Measurements from ENCODE around the gene RPL12.

RPL12 gene

GRCh38 chr9:127450830-127451607, at the start of gene RPL12, which contains the start of gene LRSAM1:
TSS of gene RPL12 (minus strand) at chr9:127451406. CDS start at chr9:127451317, 89 bp downstream.
TSS of gene LRSAM1 (plus strand) at chr9:127451510. CDS start at chr9:127454528, 3,018 bp downstream.
- peak; percentile 87 to 88 for DNase-seq

GRCh38 chr9:127500862-127501261, 49.7 kb upstream of the RPL12 start:
- no peak for DNase-seq

GRCh38 chr9:127500399-127500798, 49.2 kb upstream of the RPL12 start:
- DNase-seq, result no peak

DNA sequence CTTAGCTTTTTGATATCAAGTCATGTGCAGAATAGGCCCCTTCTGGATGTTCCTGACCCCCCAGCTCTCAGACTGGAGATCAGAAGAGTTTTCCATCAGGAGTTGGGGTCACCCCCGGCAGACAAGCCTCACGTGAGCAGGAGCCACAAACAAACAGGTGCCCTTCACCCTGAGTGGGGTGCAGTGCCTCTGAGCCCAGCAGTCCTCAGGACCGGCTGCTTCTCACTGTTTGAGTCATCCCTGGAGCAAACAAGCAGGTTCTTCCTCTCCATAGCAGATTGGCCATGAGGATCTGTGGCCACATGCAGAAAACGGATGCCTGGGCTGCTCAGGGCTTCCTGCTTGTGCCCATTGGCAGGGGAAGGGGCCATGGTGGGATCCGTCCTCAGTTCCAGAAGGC, 47.1 kb upstream of the RPL12 start:
- no peak for DNase-seq

GRCh38 chr9:127497656-127498290, 46.6 kb upstream of the RPL12 start:
- DNase-seq, result no peak

DNA sequence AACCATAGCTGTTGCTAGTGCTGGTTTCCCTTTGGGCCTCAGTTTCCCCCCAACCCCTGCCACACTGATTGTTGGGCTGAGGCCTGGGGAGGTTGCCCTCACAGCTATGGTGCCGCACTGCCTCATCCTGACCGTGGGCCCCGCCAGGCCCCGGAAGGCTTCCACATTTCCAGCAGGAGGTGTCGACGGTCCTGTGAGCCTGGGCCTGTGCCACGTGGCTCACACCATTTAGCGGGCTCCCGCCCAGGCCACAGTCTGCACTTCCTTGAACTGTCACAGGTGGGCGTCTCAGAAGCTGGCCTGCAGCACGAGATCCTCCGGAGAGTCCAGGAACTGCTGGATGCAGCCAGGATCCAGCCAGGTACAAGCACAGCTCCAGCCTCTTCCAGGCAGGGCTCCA, 45.8 kb upstream of the RPL12 start:
- no peak for DNase-seq

DNA sequence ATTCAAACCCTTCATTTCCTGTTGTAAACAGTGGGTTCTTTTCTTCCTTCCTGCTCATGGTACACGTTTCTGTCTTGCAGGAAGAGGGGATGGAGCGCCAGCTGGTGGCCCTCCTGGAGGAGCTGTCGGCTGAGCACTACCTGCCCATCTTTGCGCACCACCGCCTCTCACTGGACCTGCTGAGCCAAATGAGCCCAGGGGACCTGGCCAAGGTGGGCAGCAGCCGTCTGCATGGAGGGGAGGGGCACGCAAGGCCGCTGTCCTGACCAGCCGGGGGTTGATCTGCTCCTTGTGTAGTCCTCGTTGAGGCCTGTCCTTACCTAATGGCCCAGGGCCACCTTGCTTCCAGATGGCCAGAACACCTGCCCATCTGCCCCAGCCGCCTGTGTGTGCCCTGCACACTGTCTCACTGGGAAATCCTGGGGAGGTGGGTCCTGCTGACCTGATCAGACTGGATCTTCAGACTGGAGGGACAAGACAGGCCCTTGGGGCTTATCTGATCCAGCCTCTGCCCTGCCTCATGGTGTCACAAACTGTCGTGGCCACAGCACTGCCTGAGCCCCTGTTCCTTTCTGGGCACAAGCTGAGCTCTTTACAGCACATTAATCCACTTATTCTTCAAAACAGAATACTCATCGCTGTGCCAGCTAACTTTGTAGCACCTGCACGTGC, 44.8 kb upstream of the RPL12 start:
- DNase-seq, result no peak

GRCh38 chr9:127494304-127494702, 43.1 kb upstream of the RPL12 start:
- no peak for DNase-seq

DNA sequence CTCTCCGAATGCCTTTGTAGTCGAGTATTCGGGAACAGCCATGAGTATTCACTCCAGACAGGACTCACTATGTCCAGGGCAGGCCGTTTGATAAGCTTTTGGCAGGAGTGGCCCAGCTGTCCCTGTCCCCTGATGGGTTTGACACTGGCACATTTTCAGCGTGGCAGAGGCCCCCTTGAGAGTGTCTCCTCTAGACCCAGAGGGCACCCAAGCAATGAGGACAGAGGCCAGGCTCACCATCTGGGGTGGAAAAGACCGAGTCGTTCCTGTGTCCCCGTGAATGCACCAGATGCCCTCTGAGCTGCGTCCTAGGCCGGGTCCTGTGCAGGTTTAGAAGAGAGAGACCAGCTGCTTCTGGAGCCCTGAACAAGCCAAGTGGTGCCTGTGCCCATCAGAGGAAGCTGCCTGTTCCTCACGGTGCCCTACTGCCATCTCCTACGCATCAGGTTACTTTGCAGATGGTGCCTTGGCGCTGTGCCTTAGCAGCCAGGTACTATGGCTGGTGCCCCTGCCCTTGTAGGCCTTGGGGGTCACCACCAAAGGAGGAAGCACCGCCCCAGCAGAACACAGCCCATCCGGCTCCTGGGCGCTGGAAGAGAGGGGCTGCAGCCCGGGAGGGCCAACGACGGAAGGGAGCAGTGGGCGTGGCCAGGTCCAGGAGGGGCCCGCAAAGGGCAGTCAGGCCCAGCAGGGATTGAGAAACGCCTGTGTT, 42.5 kb upstream of the RPL12 start:
- no peak for DNase-seq

DNA sequence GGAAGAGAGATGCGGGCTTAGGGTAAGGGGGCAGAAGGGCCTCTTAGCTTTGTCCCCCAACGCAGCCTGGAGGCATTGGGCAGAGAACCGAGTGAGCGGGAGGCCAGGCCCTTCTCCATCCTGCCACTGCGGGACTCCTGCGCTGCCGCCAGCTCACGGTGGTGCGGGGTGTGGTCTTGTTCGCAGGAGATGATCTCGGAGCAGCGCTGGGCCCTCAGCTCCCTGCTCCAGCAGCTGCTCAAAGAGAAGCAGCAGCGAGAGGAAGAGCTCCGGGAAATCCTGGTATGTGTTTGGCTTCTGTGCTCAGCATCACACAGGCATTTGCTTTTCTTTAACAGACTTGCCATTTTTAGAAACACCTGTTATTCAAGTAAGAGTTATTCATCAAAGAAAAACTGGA, 41.4 kb upstream of the RPL12 start:
- no peak for DNase-seq

- DNase-seq, result no peak
Observed at GRCh38 chr9:127491516-127491915, 40.3 kb upstream of the RPL12 start.

GRCh38 chr9:127490535-127491230, 39.5 kb upstream of the RPL12 start:
- DNase-seq, result no peak

DNA sequence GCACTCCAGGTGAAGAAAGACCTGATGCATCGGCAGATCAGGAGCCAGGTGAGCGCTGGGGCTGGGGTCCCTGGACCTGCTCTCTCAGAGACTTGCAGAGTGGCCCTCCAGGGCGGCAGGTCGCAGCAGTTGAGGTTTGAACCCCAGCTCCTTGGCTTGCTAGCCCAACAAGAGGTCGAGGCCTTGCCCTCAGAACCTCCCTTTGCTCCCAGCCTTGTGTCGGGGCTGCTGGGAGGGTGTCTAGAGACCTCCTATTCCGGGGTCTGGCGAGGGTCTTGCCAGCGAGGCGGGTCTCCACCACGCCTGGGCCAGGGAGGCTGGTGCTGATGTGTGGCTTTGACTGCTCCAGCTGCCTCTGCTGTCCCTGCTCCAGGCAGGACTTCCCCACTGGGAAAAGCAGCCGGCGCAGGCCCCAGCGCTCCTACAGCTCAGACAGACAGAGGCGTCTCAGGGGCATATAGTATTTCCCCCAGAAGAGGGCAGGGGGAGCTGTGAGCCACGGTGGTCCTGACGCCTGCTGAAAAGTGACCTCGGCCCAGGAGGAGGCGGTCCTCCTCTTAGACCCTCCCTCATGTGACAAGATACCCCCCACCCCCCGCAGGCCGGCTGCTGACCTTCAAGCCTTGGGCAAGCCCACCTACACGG, 38.4 kb upstream of the RPL12 start:
- no peak for DNase-seq

- DNase-seq, result no peak
Observed at GRCh38 chr9:127488946-127489345, 37.7 kb upstream of the RPL12 start.

DNA sequence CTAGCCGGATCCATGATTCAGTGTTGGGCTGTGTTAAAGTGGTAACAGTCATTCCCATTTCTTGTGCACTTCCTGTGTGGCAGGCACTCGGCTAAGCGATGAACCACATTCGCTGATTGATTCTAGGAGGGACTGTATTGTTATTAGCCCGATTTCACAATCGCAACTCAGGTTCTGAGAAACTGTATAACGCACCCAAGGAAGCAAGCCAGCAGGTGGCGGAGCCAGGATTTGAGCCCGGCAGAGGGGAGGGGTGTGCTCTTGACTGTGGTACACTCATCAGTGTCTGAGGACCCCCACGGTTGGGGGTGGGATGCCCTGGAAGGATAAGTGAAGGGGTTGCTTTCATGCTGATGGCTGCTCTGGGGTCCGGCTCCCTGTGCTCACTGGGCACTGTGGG, 34.8 kb upstream of the RPL12 start:
- DNase-seq, result no peak

- DNase-seq, result no peak
Observed at GRCh38 chr9:127482662-127483061, 31.5 kb upstream of the RPL12 start.

DNA sequence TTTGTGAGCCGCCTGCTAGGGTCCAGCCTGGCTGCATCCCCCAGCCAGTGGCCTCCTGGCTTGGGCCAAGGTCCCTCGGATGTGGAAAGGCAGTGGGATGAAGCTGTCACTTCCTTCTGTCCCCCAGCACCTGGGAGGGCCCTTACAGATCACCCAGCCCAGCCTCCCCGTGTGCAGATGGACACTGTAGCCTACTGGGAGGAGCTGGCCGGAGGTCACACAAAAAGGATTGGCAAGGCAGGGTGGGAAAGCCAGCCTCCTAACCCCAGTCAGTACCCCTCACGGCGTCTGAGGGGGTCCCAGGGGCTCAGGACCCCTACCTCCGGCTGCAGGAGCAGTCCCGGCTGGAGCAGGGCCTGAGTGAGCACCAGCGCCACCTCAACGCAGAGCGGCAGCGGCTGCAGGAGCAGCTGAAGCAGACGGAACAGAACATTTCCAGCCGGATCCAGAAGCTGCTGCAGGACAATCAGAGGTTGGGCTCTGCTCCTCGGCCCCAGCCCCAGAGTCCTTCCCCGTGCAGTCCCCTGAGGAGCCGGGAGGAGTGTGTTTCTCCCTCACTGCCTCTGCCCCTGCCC, 28.4 kb upstream of the RPL12 start:
- no peak for DNase-seq

GRCh38 chr9:127474592-127474991, 23.4 kb upstream of the RPL12 start:
- DNase-seq, result no peak

DNA sequence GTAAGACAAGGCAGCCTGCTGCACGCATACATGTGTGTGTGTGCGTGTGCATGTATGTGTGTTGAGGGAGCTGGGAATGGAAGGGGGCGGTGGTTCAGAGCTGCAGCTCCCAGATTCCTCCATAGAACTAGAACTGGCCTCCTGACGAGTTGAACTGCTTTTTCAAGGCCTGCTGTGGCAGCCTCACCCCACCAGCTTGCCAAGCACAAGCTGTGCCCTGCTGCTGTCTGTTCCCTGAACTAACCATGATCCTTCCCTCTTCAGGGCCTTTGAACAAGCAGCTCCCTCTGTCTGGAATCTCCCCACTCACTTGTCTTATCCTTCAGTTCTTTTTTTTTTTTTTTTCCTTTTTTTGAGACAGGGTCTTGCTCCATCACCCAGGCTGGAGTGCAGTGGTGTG, 22.7 kb upstream of the RPL12 start:
- DNase-seq, result no peak

- no peak for DNase-seq
Observed at GRCh38 chr9:127473501-127473900, 22.3 kb upstream of the RPL12 start.

DNA sequence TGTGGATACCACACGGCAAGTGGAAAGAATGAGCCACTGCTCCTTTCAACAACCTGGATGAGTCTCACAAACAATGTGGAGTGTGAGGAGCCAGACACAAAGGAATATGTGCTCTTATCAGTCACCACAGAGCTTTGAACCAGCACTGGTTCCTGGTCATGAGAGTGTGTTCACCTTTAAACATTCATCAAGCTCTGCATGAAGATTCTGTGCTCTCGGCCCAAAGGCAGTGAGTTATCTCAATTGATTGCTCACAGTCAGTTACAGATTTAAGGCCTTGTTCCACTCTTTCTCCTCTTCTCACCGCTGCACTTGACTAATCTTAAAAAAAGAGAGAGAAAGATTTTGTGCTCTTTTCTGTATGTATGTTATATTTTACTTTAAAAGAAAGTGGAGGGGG, 19.5 kb upstream of the RPL12 start:
- no peak for DNase-seq

DNA sequence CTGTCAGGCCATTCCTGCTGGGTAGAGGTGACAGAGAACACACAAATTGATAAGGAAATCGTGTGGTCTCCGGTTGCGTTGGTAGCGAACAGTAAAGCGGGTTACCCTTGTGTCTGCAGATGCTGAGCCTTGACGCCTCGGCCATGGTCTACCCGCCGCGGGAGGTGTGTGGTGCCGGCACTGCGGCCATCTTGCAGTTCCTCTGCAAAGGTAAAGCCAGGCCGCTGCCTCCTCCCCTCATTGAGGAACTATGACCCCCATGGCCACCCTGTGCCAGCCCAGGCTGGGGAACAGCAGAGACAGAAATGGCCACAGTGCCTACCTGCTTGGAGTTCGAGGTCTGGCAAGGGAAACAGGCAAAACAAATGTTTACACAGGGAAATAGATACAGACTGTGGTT, 16.4 kb upstream of the RPL12 start:
- DNase-seq, result no peak

All from Kasumi-1 (cell line).